ENCODE measurements around the gene ZMYND8.

ZMYND8 gene

DNA sequence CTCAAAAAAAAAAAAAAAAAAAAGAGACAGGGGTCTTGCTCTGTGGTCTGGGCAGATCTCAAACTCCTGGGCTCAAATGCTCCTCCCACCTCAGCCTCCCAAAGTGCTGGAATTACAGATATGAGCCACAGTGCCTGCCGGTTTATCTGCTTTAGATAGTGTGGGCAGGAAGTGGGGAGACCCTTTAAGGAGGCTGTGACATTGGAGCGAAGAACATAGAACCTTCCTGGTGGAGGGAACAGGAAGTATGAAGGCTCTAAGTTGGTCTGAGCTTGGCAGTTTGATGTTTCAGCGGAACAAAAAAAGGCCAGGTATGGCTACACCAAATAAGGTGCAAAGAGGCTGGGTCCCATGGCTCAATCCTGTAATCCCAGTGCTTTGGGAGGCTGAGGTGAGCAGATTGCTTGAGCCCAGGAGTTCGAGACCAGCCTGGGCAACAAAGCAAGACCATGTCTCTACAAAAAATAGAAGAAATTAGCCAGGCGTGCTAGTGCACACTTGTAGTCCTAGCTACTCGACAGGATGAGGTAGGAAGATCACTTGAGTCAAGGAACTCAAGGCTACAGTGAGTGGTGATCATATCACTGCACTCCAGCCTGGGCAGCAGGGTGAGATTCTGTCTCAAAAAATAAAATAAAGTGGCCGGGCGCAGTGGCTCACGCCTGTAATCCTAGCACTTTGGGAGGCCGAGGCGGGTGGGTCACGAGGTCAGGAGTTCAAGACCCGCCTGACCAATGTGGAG lies 8.7 kb upstream of the ZMYND8 start:
- no peak for TF ChIP-seq JUND (IDR thresholded peaks at IDR 0.05; ENCODE audit: low read depth)
- DNase-seq (ENCODE audit: low read depth in 1 of 2, low spot score in 1 of 2): no peak
- in situ Hi-C loops (cut with HindIII; ENCODE audit: low pct_unique_long_range_greater_than_20kb, low sequenced_read_pairs): no loop called here

DNA sequence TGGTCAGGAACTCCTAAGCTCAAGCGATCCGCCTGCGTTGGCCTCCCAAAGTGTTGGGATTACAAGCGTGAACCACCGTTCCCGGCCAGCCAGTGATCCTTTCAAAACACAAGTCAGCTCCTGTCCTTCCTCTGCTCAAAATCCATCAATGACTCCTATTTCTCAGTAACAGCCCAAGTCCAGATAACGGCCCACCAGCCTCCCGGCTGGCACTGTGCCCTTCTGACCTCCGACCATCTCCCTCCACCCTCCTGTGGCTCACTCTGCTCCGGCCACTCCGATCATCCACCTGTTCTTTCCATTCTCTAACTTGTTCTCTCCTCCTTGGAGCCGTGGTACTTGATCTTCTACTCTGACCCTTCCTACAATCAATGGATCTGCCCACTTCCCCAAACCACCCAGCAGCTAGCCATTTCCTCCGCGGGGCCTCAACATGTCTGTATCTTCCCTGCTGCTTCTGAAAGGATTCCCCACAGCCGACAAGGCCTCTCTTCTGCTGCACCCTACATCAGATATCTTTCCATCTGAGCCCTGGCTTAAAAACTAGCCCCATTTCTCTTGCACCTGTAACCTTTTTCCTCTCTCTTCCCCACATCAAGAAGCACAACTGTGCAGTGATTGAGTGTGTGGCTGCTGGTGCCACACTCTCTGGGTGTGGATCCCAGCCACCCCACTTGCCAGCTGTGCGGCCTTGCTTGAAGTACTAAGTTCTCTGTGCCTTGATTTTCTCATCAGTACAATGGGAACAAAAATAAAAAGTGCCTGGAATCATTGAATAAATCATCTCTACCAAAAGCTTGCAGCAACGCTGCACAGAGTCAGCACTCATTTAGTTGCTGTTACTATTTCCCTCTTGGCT lies 6.1 kb upstream of the ZMYND8 start:
- in situ Hi-C loops (cut with HindIII; ENCODE audit: low pct_unique_long_range_greater_than_20kb, low sequenced_read_pairs): no loop called here
- TF ChIP-seq JUND (IDR thresholded peaks at IDR 0.05; ENCODE audit: low read depth): no peak
- DNase-seq (ENCODE audit: low read depth in 1 of 2, low spot score in 1 of 2): no peak

DNA sequence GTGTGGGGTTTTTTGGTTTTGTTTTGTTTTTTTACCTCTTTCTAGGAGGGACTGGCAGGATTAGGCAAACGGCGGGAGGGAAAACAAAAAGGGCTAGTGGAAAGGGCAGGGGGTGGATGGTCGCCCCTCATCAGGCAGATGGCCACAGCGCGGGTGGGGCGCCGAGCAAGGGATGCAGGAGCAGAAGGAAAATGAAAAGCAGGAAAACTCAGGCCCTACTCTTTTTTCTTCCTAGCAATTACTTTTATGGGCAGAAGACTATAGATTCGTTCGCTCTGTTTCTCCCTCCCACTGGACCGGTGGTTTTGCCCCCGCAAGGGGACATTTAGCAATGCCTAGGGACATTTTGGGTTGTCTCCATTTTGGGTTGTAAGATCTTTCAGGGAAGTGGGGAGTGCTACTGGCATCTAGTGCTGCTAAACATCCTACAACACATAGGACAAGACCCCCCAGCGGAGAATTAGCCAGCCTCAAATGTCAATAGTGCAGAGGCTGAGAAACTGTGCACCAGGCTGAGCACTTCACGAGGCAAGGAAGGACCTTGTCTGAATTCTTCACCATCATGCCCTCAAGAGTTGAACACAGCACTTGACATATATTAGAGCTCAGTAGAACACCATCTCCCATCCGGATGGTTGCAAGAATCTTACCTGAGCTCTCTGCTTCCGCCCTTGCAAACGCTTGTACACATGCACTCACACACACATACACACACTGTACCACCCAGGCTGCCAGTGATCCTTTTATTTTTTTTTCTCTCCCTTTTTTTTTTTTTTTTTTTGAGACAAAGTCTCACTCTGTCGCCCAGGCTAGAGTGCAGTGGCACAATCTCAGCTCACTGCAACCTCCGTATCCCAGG lies 4.8 kb upstream of the ZMYND8 start:
- no peak for TF ChIP-seq JUND (IDR thresholded peaks at IDR 0.05; ENCODE audit: low read depth)
- no peak for DNase-seq (ENCODE audit: low read depth in 1 of 2, low spot score in 1 of 2)
- in situ Hi-C loops (cut with HindIII; ENCODE audit: low pct_unique_long_range_greater_than_20kb, low sequenced_read_pairs): no loop called here

DNA sequence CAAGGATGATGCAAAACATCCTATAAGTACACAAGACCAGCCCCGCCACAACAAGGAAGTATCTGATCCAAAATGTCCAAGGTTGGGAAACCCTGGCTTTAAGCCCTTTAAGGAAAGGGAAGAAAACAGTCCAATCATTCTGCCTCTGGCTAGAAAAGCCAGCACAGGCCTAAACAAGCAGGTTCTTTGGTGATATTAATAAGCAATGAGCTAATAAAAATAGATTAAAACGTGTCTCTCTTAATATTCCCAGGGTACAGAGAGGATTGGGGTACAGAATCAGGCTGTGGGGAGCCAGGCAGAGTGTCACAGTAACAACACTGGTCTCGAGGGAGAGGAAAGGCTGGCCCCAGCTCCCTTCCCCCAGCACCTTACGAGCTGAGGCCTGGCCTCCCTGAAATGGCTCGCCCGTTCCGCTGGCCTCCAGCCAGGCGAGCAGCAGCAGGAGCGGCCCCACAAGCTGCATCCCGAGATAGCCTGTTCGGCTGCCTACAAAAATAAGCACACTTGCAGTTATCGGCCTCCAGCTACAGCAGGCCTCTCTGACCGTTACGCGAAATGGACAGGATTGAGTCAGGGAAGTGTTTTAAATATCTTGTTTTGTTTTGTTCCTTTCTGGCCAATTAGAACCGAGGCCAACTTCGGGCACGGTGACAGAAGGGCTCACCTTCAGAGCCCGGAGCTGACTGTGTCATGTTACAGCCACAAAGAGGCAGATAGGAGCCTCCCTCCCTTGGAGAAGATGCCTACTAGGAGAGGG lies 4.0 kb upstream of the ZMYND8 start:
- DNase-seq (ENCODE audit: low read depth in 1 of 2, low spot score in 1 of 2): peak in 1 of 2 experiments; percentile 94
- TF ChIP-seq JUND (IDR thresholded peaks at IDR 0.05; ENCODE audit: low read depth): no peak
- in situ Hi-C loops (cut with HindIII; ENCODE audit: low pct_unique_long_range_greater_than_20kb, low sequenced_read_pairs): no loop called here

DNA sequence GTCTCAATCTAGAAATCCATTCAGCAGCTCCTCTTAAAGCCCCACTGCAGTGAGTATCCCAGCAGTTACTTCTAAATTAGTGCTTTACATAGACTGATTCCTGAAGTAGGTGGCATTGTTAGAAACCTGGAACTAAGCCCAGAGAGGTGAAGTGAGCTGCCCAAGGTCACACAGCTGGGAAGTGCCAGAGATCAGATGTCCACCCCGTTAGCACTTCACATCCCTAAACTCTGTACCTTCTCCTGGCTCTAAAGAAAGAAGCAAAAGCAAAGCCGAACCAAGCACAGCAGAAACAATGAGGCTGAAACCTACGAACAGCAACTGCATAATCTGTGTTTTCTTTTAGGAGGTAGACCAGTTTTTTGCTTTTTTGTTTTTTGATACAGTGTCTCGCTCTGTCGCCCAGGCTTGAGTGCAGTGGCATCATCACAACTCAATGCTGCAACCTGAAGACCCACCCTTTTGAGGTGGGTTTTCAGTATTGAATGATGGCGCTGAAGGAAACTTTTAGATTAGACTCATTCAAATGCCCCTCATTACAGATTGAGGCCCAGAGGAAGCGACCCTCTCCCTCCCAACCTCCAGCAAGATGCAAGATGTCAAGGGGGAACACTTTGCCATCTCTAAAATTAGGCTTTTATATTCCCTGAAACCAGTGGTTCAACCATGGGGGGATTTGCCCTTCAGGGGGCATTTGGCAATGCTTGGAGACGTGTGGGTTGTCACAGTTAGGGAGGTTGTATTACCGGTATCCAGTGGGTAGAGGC lies 3.2 kb upstream of the ZMYND8 start:
- TF ChIP-seq JUND (IDR thresholded peaks at IDR 0.05; ENCODE audit: low read depth): 0 out of 2 replicates have a peak, but pooled peaks have one; percentile 3
- in situ Hi-C loops (cut with HindIII; ENCODE audit: low pct_unique_long_range_greater_than_20kb, low sequenced_read_pairs): no loop called here
- DNase-seq (ENCODE audit: low read depth in 1 of 2, low spot score in 1 of 2): no peak

DNA sequence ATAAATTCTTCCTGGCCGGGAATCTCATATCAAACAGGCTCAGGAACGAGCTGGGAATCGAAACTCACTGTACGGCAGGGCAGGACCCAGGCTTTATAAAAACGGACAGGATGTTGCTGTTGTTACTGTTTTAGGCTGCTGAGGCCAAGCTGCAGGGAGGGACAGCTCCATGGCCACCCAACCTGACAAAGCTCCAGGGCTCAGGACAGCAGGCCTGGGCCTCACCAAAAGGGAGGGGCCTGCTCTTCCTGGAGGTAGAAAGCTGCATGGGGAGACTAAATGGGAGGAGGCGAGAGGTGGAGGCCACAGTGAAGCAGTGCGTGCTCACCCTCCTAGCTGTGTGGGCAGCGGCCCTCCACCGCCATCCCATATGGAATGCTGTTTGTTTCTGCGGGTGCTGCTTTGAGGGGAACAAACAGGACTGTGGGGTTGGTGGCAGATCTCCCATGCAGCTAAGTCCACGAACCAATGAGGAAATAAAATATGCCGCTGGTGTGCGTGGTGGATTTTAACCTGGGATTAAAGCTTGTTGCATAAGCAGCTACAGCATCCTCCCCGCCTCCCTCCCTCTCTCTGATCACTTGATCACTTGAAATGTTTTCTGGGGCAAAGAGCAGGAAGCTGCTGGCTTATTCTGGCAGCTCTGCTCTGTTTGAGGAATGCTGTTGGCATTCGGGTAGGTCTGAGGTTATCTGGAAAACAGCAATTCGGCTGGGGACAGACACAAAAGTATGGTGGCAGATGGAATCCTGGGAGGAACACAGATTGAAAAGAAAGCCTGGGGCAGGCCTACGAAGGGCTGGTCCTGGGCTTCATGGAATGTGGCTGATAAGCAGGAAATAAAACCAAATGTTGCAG lies 2.4 kb upstream of the ZMYND8 start:
- peak in 1 of 2 experiments; percentile 97 for DNase-seq (ENCODE audit: low read depth in 1 of 2, low spot score in 1 of 2)
- in situ Hi-C loops (cut with HindIII; ENCODE audit: low pct_unique_long_range_greater_than_20kb, low sequenced_read_pairs): no loop called here
- 0 out of 2 replicates have a peak, but pooled peaks have one; percentile 44 for TF ChIP-seq JUND (IDR thresholded peaks at IDR 0.05; ENCODE audit: low read depth)

DNA sequence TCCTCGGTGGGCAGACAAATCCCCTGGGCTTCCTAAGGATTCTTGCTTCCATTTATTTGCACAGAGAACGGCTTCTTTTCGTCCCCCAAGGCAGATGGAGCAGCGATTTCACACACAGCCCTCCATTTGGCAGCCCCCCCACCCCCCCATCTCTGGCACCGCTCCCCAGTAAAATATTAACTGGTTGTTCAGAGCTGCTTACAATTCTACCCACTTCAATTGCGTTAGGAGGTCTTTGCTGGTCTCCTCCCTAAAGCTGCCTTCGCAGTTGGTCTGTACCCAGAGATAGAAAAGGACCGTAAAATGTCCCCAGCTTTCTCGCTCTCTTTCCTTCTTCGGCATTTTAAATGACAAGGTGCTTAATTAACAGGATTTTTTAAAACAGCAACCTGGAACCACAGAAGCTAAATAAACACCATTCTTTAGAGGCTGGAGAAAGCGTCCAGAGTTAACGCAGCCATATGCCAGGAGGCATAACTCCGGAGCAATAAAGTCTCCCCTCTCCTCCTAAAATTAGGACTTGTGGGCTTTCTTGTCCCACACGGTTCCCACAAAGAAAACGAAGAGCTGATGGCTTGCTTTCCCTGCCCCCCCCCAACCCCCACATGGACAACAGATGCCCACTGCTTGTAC lies 1.7 kb upstream of the ZMYND8 start:
- no peak for TF ChIP-seq JUND (IDR thresholded peaks at IDR 0.05; ENCODE audit: low read depth)
- no peak for DNase-seq (ENCODE audit: low read depth in 1 of 2, low spot score in 1 of 2)
- in situ Hi-C loops (cut with HindIII; ENCODE audit: low pct_unique_long_range_greater_than_20kb, low sequenced_read_pairs): no loop called here

DNA sequence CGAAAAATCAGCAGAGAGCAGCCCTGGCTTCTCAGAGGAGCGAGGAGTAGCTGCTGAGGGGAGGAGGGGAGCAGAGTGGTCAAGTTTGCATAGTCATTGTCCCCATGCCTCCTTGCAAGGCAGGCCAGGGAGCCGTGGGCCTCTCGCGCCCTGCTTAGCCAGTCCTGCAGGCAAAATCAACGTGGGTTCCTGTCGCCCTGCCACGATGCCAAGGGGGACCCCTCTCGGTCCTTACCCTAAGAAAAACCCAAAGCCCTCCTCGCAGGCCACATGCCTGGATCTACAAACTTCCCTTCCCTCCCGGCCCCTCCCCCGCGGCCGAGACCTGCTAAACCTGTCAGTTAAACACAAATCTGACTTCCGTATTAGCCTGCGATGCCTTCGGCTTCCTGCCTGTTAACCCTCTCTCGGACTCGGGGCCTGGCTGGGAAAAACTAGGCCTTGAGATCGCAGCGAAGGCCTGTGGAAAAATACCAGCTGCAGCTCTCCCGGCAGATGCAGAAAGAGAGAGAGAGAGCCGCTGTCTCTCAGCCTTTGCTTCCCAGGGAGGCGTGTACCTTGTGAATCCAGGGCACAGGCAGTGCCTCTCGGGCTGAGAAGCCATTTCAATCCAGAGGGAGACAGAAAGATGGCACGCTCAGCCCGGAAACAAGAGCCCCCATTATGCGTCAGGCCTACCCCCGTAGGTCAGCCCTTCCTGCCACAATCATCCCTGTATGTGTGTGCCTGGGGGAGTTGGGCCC lies 968 bp upstream of the ZMYND8 start:
- in situ Hi-C loops (cut with HindIII; ENCODE audit: low pct_unique_long_range_greater_than_20kb, low sequenced_read_pairs): no loop called here
- peak in 1 of 2 experiments; percentile 99 for DNase-seq (ENCODE audit: low read depth in 1 of 2, low spot score in 1 of 2)
- TF ChIP-seq JUND (IDR thresholded peaks at IDR 0.05; ENCODE audit: low read depth): 0 out of 2 replicates have a peak, but pooled peaks have one; percentile 28

DNA sequence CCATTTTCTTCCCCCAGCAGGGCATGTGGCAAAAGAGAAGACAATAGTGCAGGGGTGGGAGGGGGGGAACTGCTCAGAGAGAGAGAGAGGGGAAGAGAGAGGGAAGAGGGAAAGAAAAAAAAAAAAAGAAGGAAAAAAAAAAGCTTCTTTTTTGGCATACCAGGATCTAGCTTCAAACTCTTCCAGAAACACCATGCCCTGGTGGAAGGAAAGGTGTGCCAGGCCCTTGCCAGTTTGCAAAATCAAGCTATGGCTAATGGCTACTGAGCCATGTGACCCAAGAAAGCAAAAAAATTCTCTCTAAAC lies 326 bp downstream of the ZMYND8 start:
- TF ChIP-seq JUND (IDR thresholded peaks at IDR 0.05; ENCODE audit: low read depth): no peak
- in situ Hi-C loops (cut with HindIII; ENCODE audit: low pct_unique_long_range_greater_than_20kb, low sequenced_read_pairs): no loop called here
- no peak for DNase-seq (ENCODE audit: low read depth in 1 of 2, low spot score in 1 of 2)
